Right lobe of liver (tissue), 4 donors: ENCODE data around the gene SMAD4.

Source experiments
- POLR2A ChIP-seq: fragments of 450-650 bp; IDR thresholded peaks from one replicate; pipeline ENCODE4 v1.6.1; 2017; ENCODE audit warnings: antibody characterized with exemption, mild to moderate bottlenecking
- TF ChIP-seq, protein P1 (sequence below), 4 donors: fragments of 200-600 bp in 3 of 4; fragments of 450-650 bp in 1 of 4; IDR thresholded peaks; one replicate each; pipeline versions ENCODE4 v1.5.1 to v1.8.0; 2016 to 2022; ENCODE audit warnings: antibody characterized with exemption in 4 of 4, mild to moderate bottlenecking in 2 of 4
- donor health status: DM: no; HTN: no; CAD: no.
- donor health status: DM: no; HTN: no; CAD: no.
- donor health status: DM: no; HTN: yes; CAD: no.

- TF ChIP-seq, protein P1, sequence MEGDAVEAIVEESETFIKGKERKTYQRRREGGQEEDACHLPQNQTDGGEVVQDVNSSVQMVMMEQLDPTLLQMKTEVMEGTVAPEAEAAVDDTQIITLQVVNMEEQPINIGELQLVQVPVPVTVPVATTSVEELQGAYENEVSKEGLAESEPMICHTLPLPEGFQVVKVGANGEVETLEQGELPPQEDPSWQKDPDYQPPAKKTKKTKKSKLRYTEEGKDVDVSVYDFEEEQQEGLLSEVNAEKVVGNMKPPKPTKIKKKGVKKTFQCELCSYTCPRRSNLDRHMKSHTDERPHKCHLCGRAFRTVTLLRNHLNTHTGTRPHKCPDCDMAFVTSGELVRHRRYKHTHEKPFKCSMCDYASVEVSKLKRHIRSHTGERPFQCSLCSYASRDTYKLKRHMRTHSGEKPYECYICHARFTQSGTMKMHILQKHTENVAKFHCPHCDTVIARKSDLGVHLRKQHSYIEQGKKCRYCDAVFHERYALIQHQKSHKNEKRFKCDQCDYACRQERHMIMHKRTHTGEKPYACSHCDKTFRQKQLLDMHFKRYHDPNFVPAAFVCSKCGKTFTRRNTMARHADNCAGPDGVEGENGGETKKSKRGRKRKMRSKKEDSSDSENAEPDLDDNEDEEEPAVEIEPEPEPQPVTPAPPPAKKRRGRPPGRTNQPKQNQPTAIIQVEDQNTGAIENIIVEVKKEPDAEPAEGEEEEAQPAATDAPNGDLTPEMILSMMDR (IDR thresholded peaks at IDR 0.05) = no peak
- TF ChIP-seq POLR2A = no peak
Measured at GRCh38 chr18:51098513-51098912, 68.5 kb downstream of the SMAD4 start.
